ENCODE measurements around the gene VPS33A. TPM values are rescaled to one million over a fixed set of nuclear protein-coding genes. Genes with fewer than 3 reads are reported as not detected.

The VPS33A gene
- total and polyA plus RNA-seq, 2 of the 8 experiments (the other 6 are each of a cell fraction or from before 2014, with no cell fraction given) = 16.4 to 41.8 TPM

GRCh38 chr12:122184517-122184916 lies 81.8 kb downstream of the VPS33A start:
- TF ChIP-seq BRCA1 (IDR thresholded peaks at IDR 0.05; ENCODE audit: low read depth, low read length) (no peak), SP1 (IDR thresholded peaks at IDR 0.05; ENCODE audit: low read depth, low read length) (no peak), HDAC2 (IDR thresholded peaks at IDR 0.05; ENCODE audit: borderline replicate concordance in 1 of 2, low read depth in 2 of 2, low read length in 2 of 2) (no peak), CEBPB (IDR thresholded peaks at IDR 0.05; ENCODE audit: low read depth, low read length) (no peak), SP2 (IDR thresholded peaks at IDR 0.05; ENCODE audit: low read length) (no peak), CREB1 (IDR thresholded peaks at IDR 0.05) (no peak)
- Histone ChIP-seq H3K23me2 (ENCODE audit: low read depth, low read length) (peaks cover 4% of the 10 kb centered on the region; the same call in 1 of the 2 replicates), H3K14ac (ENCODE audit: insufficient read length) (no peak overlapping the region), H3K56ac (replicated peaks; ENCODE audit: insufficient read length, low read depth, low read length) (no peak overlapping the region), H3K27ac (ENCODE audit: low read depth, low read length) (no peak overlapping the region), H2BK15ac (ENCODE audit: low read length) (no peak overlapping the region), H2AFZ (ENCODE audit: low read length) (no peak overlapping the region), H2AK5ac (ENCODE audit: low read depth, low read length) (no peak overlapping the region), H4K8ac (ENCODE audit: extremely low read depth, insufficient read depth, low read length) (peak overlapping the region; percentile 63), H3K4me3 (ENCODE audit: extremely low read depth in 1 of 4, insufficient read depth in 2 of 4, low read depth in 3 of 4, low read length in 4 of 4) (no peak overlapping the region), H4K5ac (ENCODE audit: insufficient read length, low read depth, low read length) (no peak overlapping the region), H3K36me3 (ENCODE audit: control insufficient read depth in 2 of 4, insufficient read depth in 4 of 4, low read length in 3 of 4) (no peaks in the 10 kb centered on the region), H2BK5ac (ENCODE audit: low read depth, low read length) (no peak overlapping the region), H2BK120ac (replicated peaks; ENCODE audit: low read depth, low read length) (no peak overlapping the region), H3K4me2 (ENCODE audit: insufficient read depth in 1 of 2, low read depth in 2 of 2, low read length in 2 of 2) (no peak overlapping the region), H3K9ac (replicated peaks in 1 of 4; ENCODE audit: extremely low read depth in 1 of 4, low read depth in 3 of 4, low read length in 3 of 4) (no peak overlapping the region), H3K4me1 (replicated peaks in 1 of 4; ENCODE audit: control insufficient read depth in 3 of 4, insufficient read depth in 4 of 4, low read length in 3 of 4) (peaks cover 0 to 4% (median 2%) of the 10 kb centered on the region in 4 experiments; a peak in 3 of 7 replicates), H3K79me1 (ENCODE audit: low read depth, low read length) (no peaks in the 10 kb centered on the region), H2BK12ac (ENCODE audit: low read depth, low read length) (0 out of 2 replicates have a peak overlapping the region, but pooled peaks have one; percentile 27), H2BK20ac (ENCODE audit: low read length) (no peak overlapping the region), H4K91ac (replicated peaks; ENCODE audit: insufficient read length, low read length) (no peak overlapping the region), H3K79me2 (ENCODE audit: control insufficient read depth in 1 of 2, insufficient read depth in 2 of 2, low read length in 2 of 2) (no peaks in the 10 kb centered on the region), H3K27me3 (replicated peaks in 1 of 4; ENCODE audit: control insufficient read depth in 3 of 4, extremely low read depth in 1 of 4, insufficient read depth in 3 of 4, low read length in 3 of 4) (peaks cover 0 to 6% (median 2%) of the 10 kb centered on the region in 4 experiments; a peak in 5 of 7 replicates), H4K20me1 (replicated peaks in 1 of 2; ENCODE audit: control insufficient read depth in 1 of 2, insufficient read depth in 2 of 2, low read length in 2 of 2) (no peaks in the 10 kb centered on the region), H3K9me3 (ENCODE audit: insufficient read depth in 2 of 2, low read depth in 1 of 2, low read length in 1 of 2) (no peaks in the 10 kb centered on the region), H3K18ac (ENCODE audit: extremely low read depth, low read length) (no peak overlapping the region), H3K4ac (replicated peaks; ENCODE audit: insufficient read length, low read depth, low read length) (no peak overlapping the region), H3K23ac (ENCODE audit: insufficient read length) (no peak overlapping the region)
- 86% methylated on average over 18 of the region's 18 CpGs; no CpG with 5 or more reads in 1 of the 2 experiments for WGBS, 2 experiments (ENCODE audit: extremely low coverage in 1 of 2, insufficient coverage in 1 of 2, insufficient read length in 1 of 2, insufficient replicate concordance in 2 of 2, low coverage in 1 of 2, low lambda C conversion rate in 2 of 2, missing lambda C conversion rate in 1 of 2)
- FAIRE-seq (no peak), DNase-seq (ENCODE audit: low read depth in 1 of 2, low spot score in 2 of 2) (no peak)
- ChIA-PET CTCF (ENCODE audit: partially characterized antibody) (interaction anchor here (1.1 to 2.2 kb wide), 3 partner anchors 8 to 54 kb away, joined by 3 to 7 read pairs (median 5); no protein-coding TSS in a partner anchor), POLR2A (ENCODE audit: partially characterized antibody) (interaction anchor here (1.0 kb wide), 1 partner anchor 11 kb away, joined by 4 read pairs; no protein-coding TSS in a partner anchor)
